Stimulated activated CD8-positive, alpha-beta memory T cell treated with anti-CD3 and anti-CD28 coated beads, Interleukin-4, amount 100 ng/mL, for 24 hours (primary cell): Measurements from ENCODE around the gene ELK3.

Experiments used
- DNase-seq: peaks from one replicate; pipeline ENCODE4 v3.0.0-alpha.2; 2020; ENCODE audit warnings: low read depth

Gene ELK3

GRCh38 chr12:96193725-96194575 lies at the start of gene ELK3:
TSS of gene ELK3 (plus strand) at chr12:96194375.
- peak; percentile 50 for DNase-seq

DNA sequence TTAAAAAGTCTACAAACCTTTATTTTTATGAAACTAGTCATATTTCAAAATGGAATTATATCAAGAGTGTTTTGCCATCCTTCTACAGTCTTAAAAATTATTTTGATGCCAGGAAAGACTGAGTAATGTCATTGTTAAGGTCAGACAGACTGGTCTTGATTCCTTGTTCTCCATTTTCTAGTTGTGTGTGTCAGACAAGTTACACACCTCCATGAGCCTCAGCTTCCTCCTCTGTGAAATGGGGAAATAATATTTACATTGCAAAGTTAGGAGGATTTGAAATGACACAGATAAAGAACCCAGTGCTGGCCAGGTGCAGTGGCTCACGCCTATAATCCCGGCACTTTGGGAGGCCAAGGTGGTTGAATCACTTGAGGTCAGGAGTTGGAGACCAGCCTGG lies 47.4 kb upstream of the ELK3 start:
- DNase-seq: no peak

DNA sequence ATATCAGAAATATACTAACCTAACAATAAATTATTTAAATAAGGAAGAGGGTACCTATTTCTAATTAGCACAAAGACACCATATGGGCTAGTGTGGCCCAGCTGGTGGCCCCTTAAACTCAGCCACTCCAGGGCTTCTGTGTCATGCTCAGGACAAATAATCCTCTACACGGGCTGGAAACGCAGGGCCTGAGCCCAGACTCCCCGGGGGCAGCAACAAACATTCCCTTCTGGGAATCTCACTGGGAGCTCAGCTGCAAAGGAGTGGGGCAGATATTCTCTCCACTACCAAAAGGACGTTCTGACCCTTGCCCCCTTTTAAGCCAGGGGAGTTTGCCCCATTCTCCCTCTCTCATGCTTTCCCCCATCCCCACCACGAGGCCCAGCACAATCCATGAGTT lies 43.7 kb upstream of the ELK3 start:
- no peak for DNase-seq

GRCh38 chr12:96152164-96152563 lies 42.0 kb upstream of the ELK3 start:
- no peak for DNase-seq

DNA sequence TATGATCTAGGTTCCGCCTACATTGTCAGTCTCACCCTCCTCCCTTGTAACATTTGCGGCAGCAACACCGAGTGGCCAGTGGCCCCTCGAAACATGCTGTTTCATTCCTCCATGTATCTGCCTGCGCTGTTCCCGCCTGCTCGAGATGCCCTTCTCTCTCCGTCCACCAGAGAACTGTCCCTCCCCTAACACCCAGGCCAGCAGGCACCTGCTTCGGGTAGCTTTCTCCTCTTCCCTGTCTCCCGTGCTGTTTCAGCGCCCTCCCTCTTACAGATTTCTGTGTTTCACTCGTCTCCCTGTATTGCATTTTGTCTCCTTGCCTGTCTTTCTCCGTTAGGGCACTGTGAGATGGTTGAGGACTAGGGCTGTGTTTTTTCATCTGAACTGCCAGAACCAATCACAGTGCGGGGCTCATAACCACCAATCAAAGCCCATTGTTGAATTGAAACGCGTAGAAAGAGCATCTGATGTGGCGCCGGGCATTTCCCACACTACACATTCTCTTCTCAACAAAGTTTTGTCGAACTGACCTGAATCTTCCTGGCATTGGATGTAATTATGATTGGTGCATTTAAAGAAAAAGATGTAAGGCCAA lies 40.9 kb upstream of the ELK3 start:
- no peak for DNase-seq

- DNase-seq: no peak
Measured at GRCh38 chr12:96155181-96155580, 39.0 kb upstream of the ELK3 start.

GRCh38 chr12:96155781-96156180 lies 38.4 kb upstream of the ELK3 start:
- DNase-seq: no peak

DNA sequence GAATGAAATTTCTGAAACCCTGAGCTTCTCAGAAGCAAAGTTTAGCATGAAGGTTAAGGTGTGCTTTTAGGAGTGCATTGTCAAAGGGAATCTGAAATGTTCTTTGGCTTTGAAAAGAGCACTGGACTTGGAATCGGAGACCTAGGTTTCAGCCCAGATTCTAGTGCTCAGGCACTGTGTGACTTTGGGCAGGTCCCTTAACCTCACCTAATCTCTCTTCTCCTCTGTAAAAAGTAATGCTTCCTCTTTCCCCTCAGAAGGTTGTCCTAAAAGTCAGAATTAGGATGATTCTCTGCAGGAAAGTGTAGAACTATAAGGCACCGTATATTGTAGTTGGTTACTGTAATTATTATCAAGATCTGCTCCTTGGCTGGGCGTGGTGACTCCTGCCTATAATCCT lies 38.0 kb upstream of the ELK3 start:
- no peak for DNase-seq

DNA sequence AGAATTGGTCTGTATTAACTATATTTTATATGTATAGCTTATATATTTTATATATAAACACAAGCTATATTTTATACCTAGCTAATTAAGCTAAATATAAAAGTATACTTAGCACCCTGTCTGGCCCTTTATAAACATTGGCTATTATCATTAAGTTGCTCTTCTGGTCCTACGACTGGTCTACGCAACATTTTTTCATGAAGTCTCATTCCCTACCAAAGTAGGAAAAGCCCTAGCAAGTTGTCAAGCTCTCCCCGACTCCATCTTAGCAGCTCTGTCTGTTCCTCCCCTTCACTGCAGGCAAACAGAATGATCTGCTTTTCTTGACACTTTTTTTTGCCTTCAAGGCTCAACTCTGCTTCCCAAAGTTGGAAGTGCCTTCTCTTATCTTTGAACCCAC lies 36.7 kb upstream of the ELK3 start:
- no peak for DNase-seq

DNA sequence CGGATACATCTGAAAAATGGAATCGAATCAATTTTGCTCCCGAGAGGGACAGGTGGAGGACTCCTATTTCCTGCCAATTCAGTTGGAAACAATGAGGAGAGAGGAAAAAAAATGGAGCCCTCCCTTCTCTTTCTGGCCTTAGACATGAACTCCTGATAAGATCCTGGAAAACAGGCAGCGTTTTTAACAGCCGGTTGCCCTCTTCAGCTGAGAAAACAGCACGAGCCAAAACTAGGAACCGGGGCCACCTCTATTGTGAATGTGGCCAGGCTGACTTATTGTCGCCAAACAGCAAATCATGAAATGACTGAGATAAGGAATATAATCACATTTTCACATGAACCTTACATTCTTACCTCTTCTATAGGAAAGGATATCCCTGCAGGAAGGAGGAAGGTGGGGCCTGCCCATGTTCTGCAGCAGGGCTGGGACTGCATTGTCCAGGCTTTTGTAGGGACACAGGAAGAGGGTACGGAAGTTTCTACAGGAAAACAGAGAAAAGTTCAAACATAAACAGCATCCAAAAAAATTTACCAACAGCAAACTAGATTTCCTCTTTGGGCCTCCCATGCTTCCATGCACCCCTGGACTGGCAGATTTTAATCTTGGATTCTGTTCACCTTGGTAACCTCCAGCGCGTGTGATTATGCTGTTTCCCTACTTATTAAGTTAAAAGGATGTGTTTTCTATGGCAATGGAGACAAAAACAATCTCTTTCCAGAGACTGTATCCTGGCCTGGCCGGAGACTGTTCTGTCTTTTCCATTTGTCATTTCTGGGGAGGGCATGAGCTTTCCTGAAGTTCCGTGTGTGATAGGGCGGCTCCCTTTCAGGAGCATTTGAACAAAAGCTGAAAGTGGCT lies 29.0 kb upstream of the ELK3 start:
- DNase-seq: no peak

GRCh38 chr12:96166765-96167164 lies 27.4 kb upstream of the ELK3 start:
- DNase-seq: no peak

DNA sequence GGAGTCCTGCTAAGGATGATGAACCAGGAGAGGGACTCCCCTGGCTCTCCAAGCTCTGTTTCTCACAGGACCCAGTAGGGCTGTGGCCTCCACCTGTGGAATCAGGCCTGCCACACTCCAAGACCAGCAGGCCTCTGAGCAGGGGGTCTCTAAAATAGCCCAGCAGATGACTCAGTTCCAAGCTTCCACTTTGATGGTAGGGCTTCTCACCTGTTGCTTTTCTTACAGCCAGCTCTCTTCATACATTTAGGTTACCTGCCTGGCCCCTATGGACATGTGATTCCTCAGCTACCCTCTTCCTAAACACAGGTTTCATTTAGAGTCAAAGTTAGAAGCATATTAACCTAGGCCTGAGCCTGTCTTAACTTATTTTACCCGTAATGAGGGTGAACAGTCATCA lies 26.7 kb upstream of the ELK3 start:
- no peak for DNase-seq

GRCh38 chr12:96170328-96170727 lies 23.8 kb upstream of the ELK3 start:
- DNase-seq: no peak

DNA sequence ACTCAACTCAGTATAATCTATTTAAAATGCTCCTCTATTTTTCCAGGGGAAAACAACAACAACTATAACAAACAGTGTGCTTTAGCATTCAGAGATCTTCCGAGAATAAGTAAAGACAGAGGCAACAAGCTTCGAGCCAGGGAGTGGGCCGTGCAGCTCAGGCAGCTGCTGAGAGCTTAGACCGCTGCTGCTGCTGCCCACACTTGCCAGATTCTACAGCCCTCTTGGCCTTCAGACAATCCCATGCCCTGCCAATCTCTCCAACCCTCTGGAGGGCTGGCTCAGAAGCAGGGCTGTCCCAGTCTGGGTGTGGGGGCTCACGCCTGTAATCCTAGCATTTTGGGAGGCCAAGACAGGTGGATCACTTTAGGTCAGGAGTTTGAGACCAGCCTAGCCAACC lies 23.4 kb upstream of the ELK3 start:
- no peak for DNase-seq

- no peak for DNase-seq
Measured at GRCh38 chr12:96171905-96172304, 22.3 kb upstream of the ELK3 start.

- DNase-seq: no peak
Measured at GRCh38 chr12:96172981-96173380, 21.2 kb upstream of the ELK3 start.

DNA sequence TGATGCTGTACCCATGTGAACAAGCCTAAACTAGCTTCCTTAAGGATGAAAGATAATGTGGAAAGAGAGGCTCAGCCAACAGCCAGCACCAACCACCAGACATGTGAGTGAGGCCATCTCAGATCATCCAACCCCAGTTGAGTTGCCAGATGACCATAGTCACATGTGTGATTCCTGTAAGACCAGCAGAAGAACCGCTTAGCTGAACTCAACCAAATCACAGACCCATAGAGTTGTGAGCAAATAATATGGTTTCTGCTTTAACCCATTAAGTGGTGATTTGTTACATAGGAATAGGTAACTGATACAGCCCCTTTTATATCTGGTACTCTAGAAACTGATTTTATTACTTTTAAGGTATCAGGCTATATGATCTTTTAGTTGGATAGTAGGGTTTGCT lies 17.6 kb upstream of the ELK3 start:
- no peak for DNase-seq

DNA sequence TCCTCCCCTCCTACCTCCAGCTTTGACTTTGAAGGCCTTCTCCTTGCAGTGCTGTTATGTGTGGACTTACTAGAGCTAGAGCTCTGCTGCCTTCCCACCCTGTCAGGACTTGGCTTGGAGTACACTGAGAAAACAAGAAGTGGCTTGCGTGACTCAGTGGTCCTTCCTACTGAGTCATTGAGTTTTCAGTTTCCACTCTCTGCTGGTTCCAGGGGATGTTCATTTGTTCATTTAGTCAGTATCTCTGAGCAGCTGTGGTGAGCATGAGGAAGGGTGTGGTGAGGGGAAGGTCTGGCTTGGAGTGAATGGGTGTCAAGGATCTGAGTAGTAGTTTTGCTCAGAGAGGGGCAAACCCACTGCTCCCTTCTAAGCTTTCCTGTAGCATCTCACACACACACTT lies 17.2 kb upstream of the ELK3 start:
- peak; percentile 55 for DNase-seq

GRCh38 chr12:96183734-96184370 lies 10.3 kb upstream of the ELK3 start:
- DNase-seq: no peak

GRCh38 chr12:96185914-96186313 lies 8.3 kb upstream of the ELK3 start:
- no peak for DNase-seq

DNA sequence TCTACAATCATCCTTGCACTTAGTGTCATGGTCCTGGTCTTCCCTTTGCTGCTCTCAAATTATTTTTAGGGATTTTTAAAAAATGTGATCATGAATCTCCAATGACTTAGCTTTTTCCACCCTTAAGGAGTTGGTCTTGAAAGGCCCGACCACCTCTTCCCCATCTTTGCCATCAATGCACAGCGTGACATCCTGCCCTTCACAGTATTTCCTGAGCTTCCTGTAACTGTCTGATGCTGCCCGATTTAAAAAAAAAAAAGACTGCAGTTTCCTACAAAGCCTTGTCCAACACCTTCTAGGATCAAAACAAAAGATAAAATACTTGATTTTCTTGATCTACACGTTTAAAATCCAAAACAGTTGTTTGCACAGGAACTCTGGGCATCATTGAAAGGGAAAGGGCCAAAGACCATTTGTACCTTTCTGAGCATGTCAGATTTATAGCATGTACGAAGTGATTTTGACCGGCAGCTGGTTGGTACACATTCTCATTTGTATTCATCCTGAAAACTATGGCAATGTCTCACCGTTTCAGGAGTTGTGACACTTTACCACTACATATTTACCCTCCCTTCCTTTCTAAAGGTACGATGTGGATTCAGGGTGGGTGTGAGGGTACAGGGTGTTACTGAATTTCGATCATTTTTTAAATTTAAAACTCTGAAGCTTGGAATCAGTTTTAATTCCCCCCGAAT lies 7.4 kb upstream of the ELK3 start:
- no peak for DNase-seq

GRCh38 chr12:96187956-96188355 lies 6.2 kb upstream of the ELK3 start:
- no peak for DNase-seq
